ENCODE measurements around the gene BBLN. TPM values are rescaled to one million over a fixed set of nuclear protein-coding genes. Genes with fewer than 3 reads are reported as not detected.

Gene BBLN
- total and polyA plus RNA-seq, 2 donors (not counting 1 experiment from before 2014, with no cell fraction given): 44.3 to 148 TPM

DNA sequence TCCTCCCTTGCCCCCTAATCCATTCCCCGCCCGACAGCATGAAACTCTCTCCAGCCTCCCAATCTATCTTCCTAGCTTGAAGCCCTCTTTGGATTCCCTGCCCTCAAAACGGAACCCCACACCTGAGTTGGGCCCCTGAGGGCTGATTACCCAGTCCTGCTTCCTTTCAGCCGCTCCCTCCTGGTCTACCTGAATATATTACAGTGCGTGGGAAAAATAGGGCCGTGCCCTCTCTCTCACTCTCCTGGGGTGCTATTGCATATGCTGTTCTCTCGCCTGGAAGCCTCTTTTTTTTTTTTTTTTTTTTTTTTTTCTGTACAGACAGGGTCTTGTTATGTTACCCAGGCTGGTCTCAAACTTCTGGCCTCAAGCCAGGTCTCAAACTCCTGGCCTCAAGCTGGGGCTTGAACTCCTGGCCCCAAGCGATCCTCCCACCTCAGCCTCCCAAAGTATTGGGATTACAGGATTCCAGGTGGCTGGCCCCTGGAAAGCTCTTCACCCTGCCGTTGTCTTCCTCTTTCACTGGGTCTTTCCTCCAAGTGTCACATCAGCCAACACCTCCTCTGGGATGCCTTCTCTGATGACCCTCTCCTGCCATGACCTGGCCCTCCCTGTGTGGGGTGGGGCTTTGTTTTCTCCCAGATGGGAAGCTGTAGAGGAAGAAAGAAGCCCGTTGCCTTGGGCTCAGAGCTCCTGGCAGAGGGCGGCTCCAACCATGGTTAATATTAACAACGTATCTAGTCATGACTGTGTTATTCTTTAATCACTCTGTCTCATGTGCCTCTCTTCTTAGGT, 51.3 kb downstream of the BBLN start:
- Histone ChIP-seq H3K79me2 (ENCODE audit: control insufficient read depth, insufficient read depth, low read length) (no peaks in the 10 kb centered on the region), H3K27ac (ENCODE audit: low read length in 2 of 2) (no peak overlapping the region), H3K36me3 (replicated peaks in 1 of 2; ENCODE audit: control extremely low read depth in 1 of 2, control insufficient read depth in 1 of 2, extremely low read depth in 1 of 2, insufficient read depth in 2 of 2, low read length in 1 of 2) (no peaks in the 10 kb centered on the region), H3K4me1 (ENCODE audit: control insufficient read depth in 2 of 2, insufficient read depth in 2 of 2, low read length in 2 of 2) (no peaks in the 10 kb centered on the region), H3K27me3 (replicated peaks in 1 of 4; ENCODE audit: control extremely low read depth in 1 of 4, control insufficient read depth in 3 of 4, insufficient read depth in 4 of 4, low read length in 3 of 4) (peaks cover 0 to 18% (median 0%) of the 10 kb centered on the region in 4 experiments), H3K4me2 (replicated peaks; ENCODE audit: low read depth, low read length, poor library complexity, severe bottlenecking) (no peak overlapping the region), H4K20me1 (ENCODE audit: control insufficient read depth, insufficient read depth, low read length, poor library complexity, severe bottlenecking) (no peaks in the 10 kb centered on the region), H3K4me3 (ENCODE audit: control extremely low read depth in 1 of 5, extremely low read depth in 1 of 5, insufficient read depth in 1 of 5, low read depth in 2 of 5, low read length in 4 of 5) (no peak overlapping the region), H3K9ac (ENCODE audit: low read length) (no peak overlapping the region), H2AFZ (ENCODE audit: insufficient read depth, low read depth, low read length, poor library complexity, severe bottlenecking) (no peak overlapping the region), H3K9me3 (ENCODE audit: control extremely low read depth in 1 of 3, control insufficient read depth in 2 of 3, insufficient read depth in 1 of 3, low read length in 2 of 3) (no peaks in the 10 kb centered on the region)
- no peak overlapping the region for H3K27ac Mint-ChIP-seq
- DNase-seq (no peak), ATAC-seq (ENCODE audit: low read depth) (no peak)
- H3K4me3 Mint-ChIP-seq: no peak overlapping the region
- intact Hi-C loops (cut with micrococcal nuclease): no loop called here
- 86% methylated on average over 8 of the region's 12 CpGs for WGBS (ENCODE audit: insufficient coverage)
- ChIA-PET CTCF (interaction anchor here (0.7 to 1.4 kb wide), 2 partner anchors 39 to 863 kb away, joined by 3 to 5 read pairs; no protein-coding TSS in a partner anchor), POLR2A (no interaction called here)
- H3K9me3 Mint-ChIP-seq (ENCODE audit: insufficient read depth): no peaks in the 10 kb centered on the region
- H3K4me1 Mint-ChIP-seq: no peaks in the 10 kb centered on the region
- no peak for TF ChIP-seq EZH2 (IDR thresholded peaks at IDR 0.05; ENCODE audit: borderline replicate concordance, insufficient read depth, low read depth, low read length, poor library complexity, severe bottlenecking)
- TF ChIP-seq, protein P1, sequence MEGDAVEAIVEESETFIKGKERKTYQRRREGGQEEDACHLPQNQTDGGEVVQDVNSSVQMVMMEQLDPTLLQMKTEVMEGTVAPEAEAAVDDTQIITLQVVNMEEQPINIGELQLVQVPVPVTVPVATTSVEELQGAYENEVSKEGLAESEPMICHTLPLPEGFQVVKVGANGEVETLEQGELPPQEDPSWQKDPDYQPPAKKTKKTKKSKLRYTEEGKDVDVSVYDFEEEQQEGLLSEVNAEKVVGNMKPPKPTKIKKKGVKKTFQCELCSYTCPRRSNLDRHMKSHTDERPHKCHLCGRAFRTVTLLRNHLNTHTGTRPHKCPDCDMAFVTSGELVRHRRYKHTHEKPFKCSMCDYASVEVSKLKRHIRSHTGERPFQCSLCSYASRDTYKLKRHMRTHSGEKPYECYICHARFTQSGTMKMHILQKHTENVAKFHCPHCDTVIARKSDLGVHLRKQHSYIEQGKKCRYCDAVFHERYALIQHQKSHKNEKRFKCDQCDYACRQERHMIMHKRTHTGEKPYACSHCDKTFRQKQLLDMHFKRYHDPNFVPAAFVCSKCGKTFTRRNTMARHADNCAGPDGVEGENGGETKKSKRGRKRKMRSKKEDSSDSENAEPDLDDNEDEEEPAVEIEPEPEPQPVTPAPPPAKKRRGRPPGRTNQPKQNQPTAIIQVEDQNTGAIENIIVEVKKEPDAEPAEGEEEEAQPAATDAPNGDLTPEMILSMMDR (IDR thresholded peaks at IDR 0.05): no peak
- H3K27me3 Mint-ChIP-seq: peaks cover 35% of the 10 kb centered on the region

DNA sequence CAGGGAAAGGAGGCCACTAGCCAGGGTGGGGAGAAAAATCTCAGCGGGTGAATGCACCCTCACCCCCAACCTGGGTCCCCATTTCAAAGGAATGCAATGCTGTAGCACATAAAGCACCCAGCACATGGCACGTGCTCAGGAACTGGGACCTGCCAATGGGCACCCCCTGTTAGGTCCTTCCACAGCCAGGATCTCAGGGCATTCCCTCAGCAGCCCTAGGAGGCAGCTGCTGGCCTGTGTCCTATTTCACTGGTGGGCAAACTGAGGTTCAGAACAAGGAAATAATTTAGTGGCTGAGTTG, 51.9 kb downstream of the BBLN start:
- no peak for ATAC-seq (ENCODE audit: low read depth)
- H3K4me3 Mint-ChIP-seq: no peak overlapping the region
- no peak overlapping the region for H3K27ac Mint-ChIP-seq
- CTCF ChIA-PET: interaction anchor here (0.7 to 1.4 kb wide), 2 partner anchors 38 to 862 kb away, joined by 3 to 5 read pairs; no protein-coding TSS in a partner anchor
- Histone ChIP-seq H2AFZ (ENCODE audit: insufficient read depth, low read depth, low read length, poor library complexity, severe bottlenecking) (no peak overlapping the region), H3K4me2 (replicated peaks; ENCODE audit: low read depth, low read length, poor library complexity, severe bottlenecking) (no peak overlapping the region), H4K20me1 (ENCODE audit: control insufficient read depth, insufficient read depth, low read length, poor library complexity, severe bottlenecking) (no peaks in the 10 kb centered on the region), H3K36me3 (replicated peaks in 1 of 2; ENCODE audit: control extremely low read depth in 1 of 2, control insufficient read depth in 1 of 2, extremely low read depth in 1 of 2, insufficient read depth in 2 of 2, low read length in 1 of 2) (no peaks in the 10 kb centered on the region), H3K9me3 (ENCODE audit: control extremely low read depth in 1 of 3, control insufficient read depth in 2 of 3, insufficient read depth in 1 of 3, low read length in 2 of 3) (no peaks in the 10 kb centered on the region), H3K27ac (ENCODE audit: low read length in 2 of 2) (no peak overlapping the region), H3K4me3 (ENCODE audit: control extremely low read depth in 1 of 5, extremely low read depth in 1 of 5, insufficient read depth in 1 of 5, low read depth in 2 of 5, low read length in 4 of 5) (no peak overlapping the region), H3K9ac (ENCODE audit: low read length) (no peak overlapping the region), H3K79me2 (ENCODE audit: control insufficient read depth, insufficient read depth, low read length) (no peaks in the 10 kb centered on the region), H3K27me3 (replicated peaks in 1 of 4; ENCODE audit: control extremely low read depth in 1 of 4, control insufficient read depth in 3 of 4, insufficient read depth in 4 of 4, low read length in 3 of 4) (peaks cover 0 to 16% (median 0%) of the 10 kb centered on the region in 4 experiments), H3K4me1 (ENCODE audit: control insufficient read depth in 2 of 2, insufficient read depth in 2 of 2, low read length in 2 of 2) (no peaks in the 10 kb centered on the region)
- no peak for TF ChIP-seq EZH2 (IDR thresholded peaks at IDR 0.05; ENCODE audit: borderline replicate concordance, insufficient read depth, low read depth, low read length, poor library complexity, severe bottlenecking)
- TF ChIP-seq, protein P1 (IDR thresholded peaks at IDR 0.05): no peak
- DNase-seq: no peak
- POLR2A ChIA-PET: no interaction called here
- no peaks in the 10 kb centered on the region for H3K4me1 Mint-ChIP-seq
- WGBS (ENCODE audit: insufficient coverage): 93% methylated on average over 1 of the region's 2 CpGs
- intact Hi-C loops (cut with micrococcal nuclease): no loop called here
- no peaks in the 10 kb centered on the region for H3K9me3 Mint-ChIP-seq (ENCODE audit: insufficient read depth)
- H3K27me3 Mint-ChIP-seq: peaks cover 30% of the 10 kb centered on the region

All from B cell (primary cell).